ENCODE measurements around the gene LAPTM5.

GRCh38 chr1:30693822-30694221 is 63.8 kb downstream of the LAPTM5 start:
- TF ChIP-seq CTCF (IDR thresholded peaks at IDR 0.05) (no peak), POLR2A (IDR thresholded peaks at IDR 0.05) (no peak), POLR2AphosphoS5 (IDR thresholded peaks at IDR 0.05) (no peak), EP300 (IDR thresholded peaks at IDR 0.05) (no peak)

Data from upper lobe of left lung (tissue), 4 donors.